Brain microvascular endothelial cell (primary cell): Measurements from ENCODE around the gene CARNS1.

ENCODE experiments used
- DNase-seq: peaks from one replicate; pipeline ENCODE4 v3.0.0-alpha.2; 2020
- H3K27ac ChIP-seq: fragments of 250-450 bp; sonication (Bioruptor Pico); 2 replicates; pipeline ENCODE4 v1.5.1; 2020; ENCODE audit warnings: mild to moderate bottlenecking, moderate library complexity
- H3K27me3 ChIP-seq: fragments of 250-450 bp; sonication (Bioruptor Pico); replicated peaks from 2 replicates; pipeline ENCODE4 v1.5.1; 2020; ENCODE audit warnings: mild to moderate bottlenecking
- H3K36me3 ChIP-seq: fragments of 250-450 bp; sonication (Bioruptor Pico); replicated peaks from 2 replicates; pipeline ENCODE4 v1.5.1; 2020; ENCODE audit warnings: mild to moderate bottlenecking
- H3K4me3 ChIP-seq: 2 replicates; pipeline ENCODE4 v1.5.1; 2011; ENCODE audit warnings: low read depth, mild to moderate bottlenecking, control low read depth, low read length, moderate library complexity
- in situ Hi-C: cut with HindIII; loops from 2 replicates; pipeline ENCODE4 v1.10.0; 2017; ENCODE audit warnings: low sequenced_read_pairs, low pct_ligation_motif_present
- TF ChIP-seq, protein P1 (sequence below): IDR thresholded peaks from 2 replicates; pipeline ENCODE4 v1.5.1; 2011; ENCODE audit warnings: low read depth, mild to moderate bottlenecking, moderate library complexity, low read length, control low read depth, inconsistent platforms; ENCODE audit errors: missing control alignments

The CARNS1 gene

DNA sequence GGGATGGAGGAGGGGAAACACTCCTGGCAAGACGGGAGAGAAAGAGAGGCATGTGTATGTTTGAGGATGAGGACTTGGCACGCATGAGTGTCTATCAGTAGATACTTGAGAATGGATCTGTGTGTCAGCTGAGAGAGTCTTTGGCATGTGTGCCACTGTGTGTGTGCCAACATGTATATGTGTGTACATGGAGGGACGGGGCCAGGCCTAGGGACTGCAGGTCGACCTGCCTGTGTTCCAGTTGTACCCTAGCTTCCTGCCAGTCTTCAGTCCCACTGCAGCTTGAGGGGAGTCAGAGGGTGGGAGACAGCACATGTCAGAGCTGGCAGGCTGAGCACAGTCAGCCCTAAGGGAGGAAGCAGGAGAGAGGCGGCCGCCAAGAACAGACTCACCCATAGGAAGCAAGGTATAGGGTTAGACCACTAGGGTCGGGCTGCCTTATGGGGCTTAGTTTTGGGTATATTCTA lies 47.7 kb upstream of the CARNS1 start:
- DNase-seq = no peak
- TF ChIP-seq, protein P1, sequence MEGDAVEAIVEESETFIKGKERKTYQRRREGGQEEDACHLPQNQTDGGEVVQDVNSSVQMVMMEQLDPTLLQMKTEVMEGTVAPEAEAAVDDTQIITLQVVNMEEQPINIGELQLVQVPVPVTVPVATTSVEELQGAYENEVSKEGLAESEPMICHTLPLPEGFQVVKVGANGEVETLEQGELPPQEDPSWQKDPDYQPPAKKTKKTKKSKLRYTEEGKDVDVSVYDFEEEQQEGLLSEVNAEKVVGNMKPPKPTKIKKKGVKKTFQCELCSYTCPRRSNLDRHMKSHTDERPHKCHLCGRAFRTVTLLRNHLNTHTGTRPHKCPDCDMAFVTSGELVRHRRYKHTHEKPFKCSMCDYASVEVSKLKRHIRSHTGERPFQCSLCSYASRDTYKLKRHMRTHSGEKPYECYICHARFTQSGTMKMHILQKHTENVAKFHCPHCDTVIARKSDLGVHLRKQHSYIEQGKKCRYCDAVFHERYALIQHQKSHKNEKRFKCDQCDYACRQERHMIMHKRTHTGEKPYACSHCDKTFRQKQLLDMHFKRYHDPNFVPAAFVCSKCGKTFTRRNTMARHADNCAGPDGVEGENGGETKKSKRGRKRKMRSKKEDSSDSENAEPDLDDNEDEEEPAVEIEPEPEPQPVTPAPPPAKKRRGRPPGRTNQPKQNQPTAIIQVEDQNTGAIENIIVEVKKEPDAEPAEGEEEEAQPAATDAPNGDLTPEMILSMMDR = no peak
- in situ Hi-C loops = no loop called here
- Histone ChIP-seq H3K27ac (no peak overlapping the region), H3K4me3 (no peak overlapping the region), H3K27me3 (no peaks in the 10 kb centered on the region), H3K36me3 (peaks cover 19% of the 10 kb centered on the region)

DNA sequence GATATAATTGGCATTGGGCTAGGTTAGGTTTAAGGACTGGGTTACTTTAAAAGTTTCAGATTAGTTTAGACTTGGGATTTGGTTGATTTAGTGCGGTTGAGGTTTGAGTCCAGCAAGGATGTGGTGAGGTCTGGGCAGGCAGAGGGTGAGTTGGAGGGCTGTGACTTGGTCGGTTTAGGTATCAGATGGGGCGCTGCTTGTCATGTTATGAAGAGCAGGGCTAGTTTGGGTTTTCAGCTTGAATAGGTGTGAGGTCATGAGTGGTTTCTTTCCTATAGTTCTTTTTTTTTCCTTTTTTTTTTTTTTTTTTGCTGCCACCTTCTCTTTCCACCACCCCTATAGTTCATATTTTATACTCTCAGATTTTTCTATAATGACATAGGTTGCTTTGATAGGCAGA lies 46.9 kb upstream of the CARNS1 start:
- DNase-seq = no peak
- Histone ChIP-seq H3K27me3 (no peaks in the 10 kb centered on the region), H3K4me3 (no peak overlapping the region), H3K27ac (no peak overlapping the region), H3K36me3 (peaks cover 16% of the 10 kb centered on the region)
- TF ChIP-seq, protein P1 = no peak
- in situ Hi-C loops = no loop called here

DNA sequence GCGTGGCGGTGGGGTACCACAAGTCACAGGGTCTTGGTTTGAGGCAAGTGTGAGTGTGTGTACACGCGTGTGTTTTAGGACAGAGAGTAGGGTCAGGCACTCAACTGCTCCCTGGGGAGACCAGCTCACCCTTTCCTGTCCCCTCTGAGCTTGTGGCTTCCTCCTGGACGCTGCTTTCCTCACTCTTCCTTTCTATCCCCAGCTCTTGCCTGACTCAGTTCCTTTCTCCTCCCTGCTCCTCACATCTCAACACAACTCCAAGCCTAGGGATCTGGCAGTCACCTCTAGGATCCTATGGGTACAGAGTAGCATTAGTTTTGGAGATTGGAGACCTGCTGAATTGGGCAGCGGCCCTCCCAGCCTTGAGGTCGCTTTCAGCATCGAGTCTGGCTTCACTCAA lies 46.2 kb upstream of the CARNS1 start:
- DNase-seq = no peak
- H3K27ac ChIP-seq = no peak overlapping the region
- in situ Hi-C loops = no loop called here
- no peaks in the 10 kb centered on the region for H3K27me3 ChIP-seq
- H3K4me3 ChIP-seq = no peak overlapping the region
- peaks cover 15% of the 10 kb centered on the region for H3K36me3 ChIP-seq
- TF ChIP-seq, protein P1 = no peak

DNA sequence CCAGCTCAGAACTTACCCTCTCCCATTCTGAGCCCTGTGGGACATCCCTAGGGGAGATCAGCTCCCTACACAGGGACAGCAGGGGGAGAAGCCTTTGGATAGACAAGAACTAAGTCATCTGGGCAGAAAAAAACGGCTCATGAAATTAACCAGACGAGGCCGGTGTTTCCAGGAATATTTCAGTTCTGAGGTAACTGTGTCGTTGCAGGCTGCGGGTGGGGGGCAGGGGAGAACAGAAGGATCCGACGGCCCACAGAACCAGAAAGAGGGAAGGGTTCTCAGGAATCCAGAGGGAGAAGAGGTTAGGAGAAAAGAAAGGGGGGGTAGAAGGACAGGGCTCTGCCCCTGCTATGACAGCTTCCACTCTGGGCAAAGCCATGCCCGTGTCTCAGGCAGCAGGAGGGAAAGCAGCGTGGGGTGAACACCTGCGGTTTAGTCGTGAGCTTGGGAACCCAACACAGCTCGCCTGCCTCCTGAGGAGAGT lies 45.6 kb upstream of the CARNS1 start:
- in situ Hi-C loops = no loop called here
- peaks cover 9% of the 10 kb centered on the region for H3K36me3 ChIP-seq
- peak overlapping the region; percentile 20 for H3K4me3 ChIP-seq
- no peaks in the 10 kb centered on the region for H3K27me3 ChIP-seq
- H3K27ac ChIP-seq = no peak overlapping the region
- DNase-seq = no peak
- TF ChIP-seq, protein P1 = no peak

DNA sequence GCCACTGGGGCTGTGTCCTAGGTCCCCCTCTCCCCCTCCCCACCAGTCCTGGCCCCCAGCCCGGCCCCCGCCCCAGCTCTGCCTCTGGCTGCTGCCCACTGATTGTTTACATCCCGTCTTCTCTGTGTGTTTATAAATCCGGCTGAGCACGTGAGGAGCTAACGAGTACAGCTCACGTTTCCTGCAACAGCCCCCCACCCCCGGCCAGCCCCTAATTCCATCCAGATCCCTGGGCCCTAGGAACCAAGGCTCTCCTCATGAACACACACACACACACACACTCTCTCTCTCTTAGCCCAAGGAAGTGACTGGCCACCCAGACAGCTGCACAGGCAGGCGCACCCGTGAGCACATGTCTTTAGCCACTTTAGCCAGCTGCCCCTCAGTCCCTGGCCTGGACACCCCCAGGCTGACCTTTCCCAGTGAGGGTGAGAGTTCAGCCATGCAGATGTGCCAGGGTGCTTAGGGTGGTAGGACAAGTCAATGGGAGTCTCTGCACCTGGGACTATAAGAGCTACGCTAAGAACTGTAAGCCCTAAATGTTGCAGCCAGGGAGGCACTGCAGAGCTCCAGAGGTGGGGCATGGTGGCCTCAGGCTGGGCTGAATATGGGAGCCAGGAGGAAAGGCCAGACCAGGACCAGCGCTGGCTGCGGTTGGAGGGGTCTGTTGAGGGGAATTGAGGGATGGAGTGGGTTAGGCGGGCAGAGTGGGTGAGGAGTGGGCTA lies 45.0 kb upstream of the CARNS1 start:
- TF ChIP-seq, protein P1 = no peak
- Histone ChIP-seq H3K4me3 (peak overlapping the region; percentile 63), H3K27ac (no peak overlapping the region), H3K36me3 (peaks cover 3% of the 10 kb centered on the region), H3K27me3 (no peaks in the 10 kb centered on the region)
- no peak for DNase-seq
- in situ Hi-C loops = no loop called here
